B cell (primary cell): ENCODE data around the gene ERGIC1.

Source experiments
- EZH2 ChIP-seq: IDR thresholded peaks from 2 replicates; pipeline ENCODE4 v1.6.1; 2012; ENCODE audit warnings: borderline replicate concordance, low read depth, mild to moderate bottlenecking, moderate library complexity, low read length; ENCODE audit not compliant: insufficient read depth, poor library complexity, severe bottlenecking
- TF ChIP-seq, protein P1 (sequence below): fragments of 200-600 bp; IDR thresholded peaks from one replicate; pipeline ENCODE4 v1.8.0; 2022; ENCODE audit warnings: antibody characterized with exemption, mild to moderate bottlenecking

DNA sequence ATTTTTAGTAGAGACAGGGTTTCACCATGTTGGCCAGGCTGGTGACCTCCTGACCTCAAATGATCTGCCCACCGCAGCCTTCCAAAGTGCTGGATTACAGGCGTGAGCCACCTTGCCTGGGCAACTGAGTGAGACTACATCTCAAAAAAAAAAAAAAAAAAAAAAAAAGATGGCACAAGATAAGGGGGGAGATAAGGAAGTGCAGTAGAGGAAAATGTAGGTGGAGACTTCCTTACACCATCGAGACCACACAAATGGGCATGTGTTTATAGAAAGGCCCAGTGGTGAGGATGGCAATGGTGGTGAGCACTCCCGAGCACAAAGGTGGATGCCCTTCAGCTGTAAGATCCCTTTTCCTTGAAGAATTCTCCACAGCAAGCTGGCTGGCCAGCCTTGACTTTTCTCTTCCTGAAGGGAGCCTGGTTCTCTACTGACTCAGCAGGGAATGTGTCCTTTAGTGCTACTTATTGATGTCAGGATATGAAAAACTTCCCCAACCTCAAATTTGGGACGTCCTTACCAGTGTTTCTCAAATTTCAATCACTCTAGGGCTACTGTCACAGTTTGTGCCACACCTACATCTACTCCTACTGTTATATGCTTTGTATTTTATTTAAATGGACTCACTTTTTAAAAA is 28.2 kb downstream of the ERGIC1 start:
- TF ChIP-seq, protein P1, sequence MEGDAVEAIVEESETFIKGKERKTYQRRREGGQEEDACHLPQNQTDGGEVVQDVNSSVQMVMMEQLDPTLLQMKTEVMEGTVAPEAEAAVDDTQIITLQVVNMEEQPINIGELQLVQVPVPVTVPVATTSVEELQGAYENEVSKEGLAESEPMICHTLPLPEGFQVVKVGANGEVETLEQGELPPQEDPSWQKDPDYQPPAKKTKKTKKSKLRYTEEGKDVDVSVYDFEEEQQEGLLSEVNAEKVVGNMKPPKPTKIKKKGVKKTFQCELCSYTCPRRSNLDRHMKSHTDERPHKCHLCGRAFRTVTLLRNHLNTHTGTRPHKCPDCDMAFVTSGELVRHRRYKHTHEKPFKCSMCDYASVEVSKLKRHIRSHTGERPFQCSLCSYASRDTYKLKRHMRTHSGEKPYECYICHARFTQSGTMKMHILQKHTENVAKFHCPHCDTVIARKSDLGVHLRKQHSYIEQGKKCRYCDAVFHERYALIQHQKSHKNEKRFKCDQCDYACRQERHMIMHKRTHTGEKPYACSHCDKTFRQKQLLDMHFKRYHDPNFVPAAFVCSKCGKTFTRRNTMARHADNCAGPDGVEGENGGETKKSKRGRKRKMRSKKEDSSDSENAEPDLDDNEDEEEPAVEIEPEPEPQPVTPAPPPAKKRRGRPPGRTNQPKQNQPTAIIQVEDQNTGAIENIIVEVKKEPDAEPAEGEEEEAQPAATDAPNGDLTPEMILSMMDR: no peak
- TF ChIP-seq EZH2: no peak
